Panc1 (cell line): ENCODE data around the gene PPIE. TPM values are rescaled to one million over a fixed set of nuclear protein-coding genes. Genes with fewer than 3 reads are reported as not detected.
"Not testable (repeated sequence)": the region's sequence is repeated elsewhere in the genome, so short reads cannot be mapped to it uniquely, and the experiment has no call there.

Experiments used
- ATAC-seq: fragments of 200-7000 bp; cut with Tn5 transposase; 2 replicates; pipeline ENCODE4 v1.9.1; 2020; ENCODE audit warnings: mild to moderate bottlenecking, moderate library complexity
- BruUV-seq: library from RNA; stranded (reverse); fragments of 400-500 nt; replicated peaks from 2 replicates; lab custom pipeline; 2021; lab: Mats Ljungman, UMichigan
- CTCF ChIA-PET: fragments of 300-600 bp; sonication (Branson Sonifier 250); formaldehyde crosslinking; loops from one replicate; lab custom pipeline; 2022; ENCODE audit warnings: antibody characterized with exemption; lab: Charles Lee
- POLR2A ChIA-PET: fragments of 300-600 bp; sonication (Branson Sonifier 250); formaldehyde crosslinking; loops from one replicate; lab custom pipeline; 2022; ENCODE audit warnings: antibody characterized with exemption; lab: Charles Lee
- DNase-seq: peaks from one replicate; pipeline ENCODE4 v3.0.0-alpha.2; 2010; ENCODE audit warnings: low read depth, low spot score
- H3K27ac ChIP-seq: 2 replicates; pipeline ENCODE4 v1.5.1; 2011; ENCODE audit warnings: mild to moderate bottlenecking, low read length, inconsistent platforms
- H3K27me3 ChIP-seq: fragments of 200-500 bp; sonication (Bioruptor generic); 2 replicates; pipeline ENCODE4 v1.6.0; 2014; ENCODE audit warnings: low read length, inconsistent platforms; ENCODE audit not compliant: control insufficient read depth, insufficient read depth
- H3K36me3 ChIP-seq: fragments of 200-500 bp; sonication (Bioruptor generic); 2 replicates; pipeline ENCODE4 v1.5.1; 2014; ENCODE audit warnings: inconsistent platforms, mild to moderate bottlenecking, low read length, moderate library complexity; ENCODE audit not compliant: control insufficient read depth, insufficient read depth
- H3K4me1 ChIP-seq: 2 replicates; pipeline ENCODE4 v1.5.1; 2011; ENCODE audit warnings: inconsistent platforms, mild to moderate bottlenecking, low read length, moderate library complexity; ENCODE audit not compliant: control insufficient read depth, insufficient read depth
- H3K4me3 ChIP-seq, 2 experiments: 2 replicates each; pipeline ENCODE4 v1.5.1; 2011 to 2012; ENCODE audit warnings: low read depth in 2 of 2, low read length in 2 of 2, mild to moderate bottlenecking in 2 of 2, inconsistent platforms in 1 of 2, moderate library complexity in 1 of 2
- H3K9me3 ChIP-seq: fragments of 200-500 bp; sonication (Bioruptor generic); 2 replicates; pipeline ENCODE4 v1.5.1; 2014; ENCODE audit warnings: low read depth, mild to moderate bottlenecking, inconsistent platforms, low read length, moderate library complexity; ENCODE audit not compliant: control insufficient read depth, insufficient read depth
- CTCF ChIP-seq: fragments of 450-650 bp; IDR thresholded peaks from 2 replicates; pipeline ENCODE4 v1.5.1; 2017; ENCODE audit warnings: mild to moderate bottlenecking
- POLR2AphosphoS5 ChIP-seq: IDR thresholded peaks from 2 replicates; pipeline ENCODE4 v1.6.1; 2012; ENCODE audit warnings: mild to moderate bottlenecking, low read depth, low read length, moderate library complexity
- REST ChIP-seq, 2 experiments: IDR thresholded peaks; 2 replicates each; pipeline ENCODE4 v1.6.1; 2011 to 2012; ENCODE audit warnings: low read depth in 2 of 2, control low read depth in 1 of 2, low read length in 1 of 2, mild to moderate bottlenecking in 1 of 2, moderate library complexity in 1 of 2; ENCODE audit not compliant: insufficient read depth in 1 of 2
- SIN3A ChIP-seq: IDR thresholded peaks from 2 replicates; pipeline ENCODE4 v1.6.1; 2012; ENCODE audit warnings: low read depth, mild to moderate bottlenecking, low read length, moderate library complexity, borderline replicate concordance; ENCODE audit not compliant: insufficient read depth
- TCF7L2 ChIP-seq: IDR thresholded peaks from 2 replicates; pipeline ENCODE4 v1.6.1; 2011; ENCODE audit warnings: mild to moderate bottlenecking, low read depth, low read length, inconsistent platforms
- in situ Hi-C: cut with HindIII; loops from 2 replicates; pipeline ENCODE4 v1.10.0; 2016; ENCODE audit warnings: low sequenced_read_pairs, low pct_unique_long_range_greater_than_20kb
- intact Hi-C: fragments of 100-400 bp; cut with micrococcal nuclease; formaldehyde crosslinking; loops from one replicate; pipeline ENCODE4 v1.10.0; 2022; ENCODE audit not compliant: unreplicated experiment
- total RNA-seq: library from RNA; stranded (reverse); gene quantifications from one replicate; pipeline ENCODE4 v1.2.1, GENCODE V29; 2021; ENCODE audit not compliant: unreplicated experiment

PPIE gene
- total RNA-seq, 1 experiment from 2014 or later, result 53.0 TPM

GRCh38 chr1:39761557-39762260, 23.0 kb downstream of the PPIE start:
- CTCF ChIA-PET, result no interaction called here
- in situ Hi-C loops, result no loop called here

GRCh38 chr1:39762550-39763540, 24.2 kb downstream of the PPIE start:
- H3K9me3 ChIP-seq, result no peaks in the 10 kb centered on the region
- no peaks in the 10 kb centered on the region for H3K4me1 ChIP-seq
- no peak for TF ChIP-seq POLR2AphosphoS5
- TF ChIP-seq SIN3A, result no peak
- no peak for TF ChIP-seq TCF7L2
- no peak for TF ChIP-seq CTCF
- TF ChIP-seq REST (IDR thresholded peaks at IDR 0.05; ENCODE audit: insufficient read depth in 1 of 2, low read depth in 2 of 2, low read length in 1 of 2), result no peak
- 0 out of 2 replicates have a peak, but pooled peaks cover 2% of the 10 kb centered on the region for H3K36me3 ChIP-seq
- DNase-seq (no peak), ATAC-seq (no peak)
- intact Hi-C loops (loop anchor here (5.0 kb wide), 1 partner anchor 241 kb away; no protein-coding TSS in a partner anchor), in situ Hi-C loops (no loop called here)
- no peak overlapping the region for H3K4me3 ChIP-seq
- BruUV-seq, result no TSS peak
- ChIA-PET CTCF (no interaction called here), POLR2A (no interaction called here)
- no peaks in the 10 kb centered on the region for H3K27me3 ChIP-seq
- no peak overlapping the region for H3K27ac ChIP-seq

More at GRCh38 chr1:39761557-39762260, 23.0 kb downstream of the PPIE start:
- no peak for DNase-seq
- no peak overlapping the region for H3K4me3 ChIP-seq
- intact Hi-C loops, result loop anchor here (5.0 kb wide), 1 partner anchor 239 kb away; no protein-coding TSS in a partner anchor
- H3K27me3 ChIP-seq, result no peaks in the 10 kb centered on the region
- no peak for ATAC-seq
- BruUV-seq, result no TSS peak
- H3K4me1 ChIP-seq, result no peaks in the 10 kb centered on the region
- 0 out of 2 replicates have a peak, but pooled peaks cover 2% of the 10 kb centered on the region for H3K36me3 ChIP-seq
- H3K9me3 ChIP-seq, result no peaks in the 10 kb centered on the region
- POLR2A ChIA-PET, result no interaction called here
- no peak overlapping the region for H3K27ac ChIP-seq
- no peak for TF ChIP-seq SIN3A
- TF ChIP-seq POLR2AphosphoS5, result no peak
- TF ChIP-seq TCF7L2, result no peak

GRCh38 chr1:39763619-39764374, 25.1 kb downstream of the PPIE start:
- ATAC-seq, DNase-seq, POLR2A ChIA-PET, H3K4me1 ChIP-seq, BruUV-seq, H3K4me3 ChIP-seq, CTCF ChIA-PET, H3K27me3 ChIP-seq, H3K36me3 ChIP-seq, H3K9me3 ChIP-seq, in situ Hi-C loops, H3K27ac ChIP-seq: not testable (repeated sequence)
- intact Hi-C loops, result loop anchor here (5.0 kb wide), 1 partner anchor 241 kb away; no protein-coding TSS in a partner anchor

- DNase-seq, H3K36me3 ChIP-seq, H3K27me3 ChIP-seq, in situ Hi-C loops, H3K4me3 ChIP-seq, CTCF ChIA-PET, POLR2A ChIA-PET, BruUV-seq, H3K27ac ChIP-seq, H3K4me1 ChIP-seq, H3K9me3 ChIP-seq: not testable (repeated sequence)
- intact Hi-C loops, result loop anchor here (5.0 kb wide), 1 partner anchor 242 kb away; no protein-coding TSS in a partner anchor
- ATAC-seq, result peak; percentile 27; the same call in 1 of the 2 replicates
These were observed 25.8 kb downstream of the PPIE start for GRCh38 chr1:39764512-39764911.
